Smooth muscle cell (in vitro differentiated cells): ENCODE results near the gene ABCC4. TPM values are rescaled to one million over a fixed set of nuclear protein-coding genes. Genes with fewer than 3 reads are reported as not detected.

Source experiments
- DNase-seq: peaks from one replicate; lab custom pipeline; 2025; ENCODE audit not compliant: unreplicated experiment; lab: John Stamatoyannopoulos, UW
- H2AFZ ChIP-seq: fragments of 200-600 bp; sonication (generic); 2 replicates; pipeline ENCODE4 v1.6.0; 2016; ENCODE audit warnings: antibody characterized with exemption, low read depth, mild to moderate bottlenecking
- H3F3A ChIP-seq: fragments of 200-600 bp; sonication (generic); 2 replicates; pipeline ENCODE4 v1.6.0; 2017; ENCODE audit warnings: antibody characterized with exemption, low read depth
- H3K27ac ChIP-seq: fragments of 200-600 bp; sonication (generic); 2 replicates; pipeline ENCODE4 v1.5.1; 2016; ENCODE audit warnings: low read depth, mild to moderate bottlenecking
- H3K27me3 ChIP-seq: fragments of 200-600 bp; sonication (generic); 2 replicates; pipeline ENCODE4 v1.6.1; 2016; ENCODE audit warnings: low read depth, mild to moderate bottlenecking
- H3K36me3 ChIP-seq: fragments of 200-600 bp; sonication (generic); 2 replicates; pipeline ENCODE4 v1.5.1; 2016; ENCODE audit warnings: low read depth
- H3K4me1 ChIP-seq: fragments of 200-600 bp; sonication (generic); 2 replicates; pipeline ENCODE4 v1.5.1; 2016; ENCODE audit warnings: low read depth
- H3K4me2 ChIP-seq: fragments of 200-600 bp; sonication (generic); 2 replicates; pipeline ENCODE4 v1.6.0; 2016; ENCODE audit warnings: mild to moderate bottlenecking
- H3K4me3 ChIP-seq: fragments of 200-600 bp; sonication (generic); 2 replicates; pipeline ENCODE4 v1.5.1; 2016; ENCODE audit warnings: mild to moderate bottlenecking
- H3K79me2 ChIP-seq: fragments of 200-600 bp; sonication (generic); 2 replicates; pipeline ENCODE4 v1.6.0; 2016; ENCODE audit warnings: low read depth, mild to moderate bottlenecking
- H3K9ac ChIP-seq: fragments of 200-600 bp; sonication (generic); 2 replicates; pipeline ENCODE4 v1.6.0; 2016; ENCODE audit warnings: low read depth
- H3K9me3 ChIP-seq: fragments of 200-600 bp; sonication (generic); replicated peaks from 2 replicates; pipeline ENCODE4 v1.5.1; 2016; ENCODE audit warnings: low read depth
- H4K20me1 ChIP-seq: fragments of 200-600 bp; sonication (generic); 2 replicates; pipeline ENCODE4 v1.6.0; 2016; ENCODE audit warnings: low read depth
- CTCF ChIP-seq: fragments of 200-600 bp; sonication (generic); IDR thresholded peaks from 2 replicates; pipeline ENCODE4 v1.5.1; 2017; ENCODE audit warnings: borderline replicate concordance, mild to moderate bottlenecking, antibody characterized with exemption; ENCODE audit not compliant: insufficient read depth, poor library complexity, severe bottlenecking
- WGBS: methylation state at CpG from one replicate; pipeline ENCODE4 v1.1.7; 2016; ENCODE audit warnings: low lambda C conversion rate; 5-methylcytosine and 5-hydroxymethylcytosine counted together
- polyA plus RNA-seq: library from polyadenylated mRNA; unstranded; fragments of >200 nt; fragmentation: Nextera tagmentation; extraction: Ambion mirVana; gene quantifications from 2 replicates; pipeline ENCODE4 v1.2.1, GENCODE V29; 2016
- total RNA-seq: library from RNA; depleted of rRNA; stranded (reverse); fragments of >200 nt; gene quantifications from 2 replicates; pipeline ENCODE4 v1.2.3, GENCODE V29; 2014

Gene ABCC4
- total and polyA plus RNA-seq, 2 experiments from 2014 or later: 11.9 to 37.7 TPM

- no peak for TF ChIP-seq CTCF
- no peaks in the 10 kb centered on the region for H3K36me3 ChIP-seq
- H3K4me3 ChIP-seq: no peak overlapping the region
- H3K79me2 ChIP-seq: no peaks in the 10 kb centered on the region
- no peak overlapping the region for H3K9ac ChIP-seq
- H3K27ac ChIP-seq: no peak overlapping the region
- H3F3A ChIP-seq: no peaks in the 10 kb centered on the region
- no peaks in the 10 kb centered on the region for H4K20me1 ChIP-seq
- 91% methylated on average over 7 of the region's 7 CpGs for WGBS
- no peaks in the 10 kb centered on the region for H3K27me3 ChIP-seq
- no peak overlapping the region for H2AFZ ChIP-seq
- H3K9me3 ChIP-seq: no peaks in the 10 kb centered on the region
- peaks cover 8% of the 10 kb centered on the region for H3K4me1 ChIP-seq
- no peak overlapping the region for H3K4me2 ChIP-seq
- no peak for DNase-seq
Observed at GRCh38 chr13:95035311-95036109, 265.7 kb downstream of the ABCC4 start.

- Histone ChIP-seq H3K9me3 (no peaks in the 10 kb centered on the region), H3K36me3 (no peaks in the 10 kb centered on the region), H3K4me2 (no peak overlapping the region), H3K9ac (no peak overlapping the region), H3K4me3 (no peak overlapping the region), H4K20me1 (no peaks in the 10 kb centered on the region), H3F3A (no peaks in the 10 kb centered on the region), H3K4me1 (peaks cover 8% of the 10 kb centered on the region), H3K79me2 (no peaks in the 10 kb centered on the region), H3K27me3 (no peaks in the 10 kb centered on the region), H2AFZ (no peak overlapping the region), H3K27ac (no peak overlapping the region)
- WGBS: 100% methylated on average over 1 of the region's 1 CpG
- DNase-seq: no peak
- no peak for TF ChIP-seq CTCF
Observed at GRCh38 chr13:95033890-95034289, 267.4 kb downstream of the ABCC4 start.

GRCh38 chr13:95032121-95032520 lies 269.1 kb downstream of the ABCC4 start:
- no peaks in the 10 kb centered on the region for H4K20me1 ChIP-seq
- no peak overlapping the region for H2AFZ ChIP-seq
- no peaks in the 10 kb centered on the region for H3F3A ChIP-seq
- 95% methylated on average over 4 of the region's 4 CpGs for WGBS
- H3K27ac ChIP-seq: no peak overlapping the region
- H3K36me3 ChIP-seq: peaks cover 3% of the 10 kb centered on the region
- no peak overlapping the region for H3K4me3 ChIP-seq
- no peaks in the 10 kb centered on the region for H3K9me3 ChIP-seq
- H3K4me1 ChIP-seq: peaks cover 8% of the 10 kb centered on the region
- H3K4me2 ChIP-seq: no peak overlapping the region
- H3K27me3 ChIP-seq: no peaks in the 10 kb centered on the region
- TF ChIP-seq CTCF: no peak
- no peaks in the 10 kb centered on the region for H3K79me2 ChIP-seq
- no peak overlapping the region for H3K9ac ChIP-seq
- DNase-seq: no peak
